Upper lobe of left lung (tissue), 6 donors: ENCODE measurements around the gene B3GNT8. TPM values are rescaled to one million over a fixed set of nuclear protein-coding genes. Genes with fewer than 3 reads are reported as not detected.

Experiments used
- ATAC-seq, 2 donors: fragments of 200-7000 bp; cut with Tn5 transposase; one replicate each; pipeline ENCODE4 v1.9.1; 2022; ENCODE audit warnings: mild to moderate bottlenecking in 2 of 2, moderate library complexity in 2 of 2; ENCODE audit not compliant: low FRiP score in 2 of 2
- DNase-seq, 2 donors: peaks; one replicate each; pipeline ENCODE4 v3.0.0-alpha.2; 2019 to 2020
- H3K27ac ChIP-seq, 4 donors: fragments of 200-600 bp; sonication (generic); one replicate each; pipeline ENCODE4 v1.5.1; 2016 to 2019
- H3K27me3 ChIP-seq, 4 donors: fragments of 200-600 bp; sonication (generic); one replicate each; pipeline ENCODE4 v1.5.1; 2017 to 2019
- H3K36me3 ChIP-seq, 4 donors: fragments of 200-600 bp; sonication (generic); one replicate each; pipeline ENCODE4 v1.5.1; 2016 to 2019
- H3K4me1 ChIP-seq, 4 donors: fragments of 200-600 bp; sonication (generic); one replicate each; pipeline ENCODE4 v1.5.1; 2018 to 2019
- H3K4me3 ChIP-seq, 4 donors: fragments of 200-600 bp; sonication (generic); one replicate each; pipeline ENCODE4 v1.5.1; 2017 to 2019; ENCODE audit warnings: mild to moderate bottlenecking in 2 of 4, moderate library complexity in 1 of 4
- H3K9me3 ChIP-seq, 4 donors: fragments of 200-600 bp; sonication (generic); one replicate each; pipeline ENCODE4 v1.5.1; 2018 to 2019
- EP300 ChIP-seq, 4 donors: sonication (generic); formaldehyde crosslinking; IDR thresholded peaks; one replicate each; pipeline ENCODE4 v1.5.1; 2017; ENCODE audit warnings: antibody characterized with exemption in 4 of 4, control low read depth in 2 of 4
- POLR2A ChIP-seq, 4 donors: fragments of 450-650 bp; IDR thresholded peaks; one replicate each; pipeline ENCODE4 v1.5.1; 2016 to 2017; ENCODE audit warnings: antibody characterized with exemption in 4 of 4, mild to moderate bottlenecking in 2 of 4
- POLR2AphosphoS5 ChIP-seq, 2 donors: sonication (generic); formaldehyde crosslinking; IDR thresholded peaks; one replicate each; pipeline ENCODE4 v1.5.1; 2017; ENCODE audit warnings: antibody characterized with exemption in 2 of 2
- WGBS, 2 donors: methylation state at CpG; one replicate each; pipeline ENCODE4 v1.1.5; 2017 to 2018; 5-methylcytosine and 5-hydroxymethylcytosine counted together
- total RNA-seq, 6 donors: library from RNA; depleted of rRNA in 4 of 6; stranded (reverse); fragments of >200 nt in 4 of 6; gene quantifications; one replicate each; pipeline versions ENCODE4 v1.1.0 to v1.2.1, GENCODE V29; 2016 to 2021
- TF ChIP-seq, protein P1 (sequence below), 6 experiments: fragments of 450-650 bp in 4 of 6; fragments of 200-600 bp in 2 of 6; sonication (generic) in 2 of 6; IDR thresholded peaks; one replicate each; pipeline ENCODE4 v1.5.1; 2016 to 2019; ENCODE audit warnings: antibody characterized with exemption in 6 of 6
- donor health status: DM: no; HTN: no; CAD: no; lungs with moderate emphysema.
- donor health status: DM: no; HTN: yes; CAD: no; lungs with severe emphysema.

B3GNT8 gene
- total RNA-seq, 6 donors from 2014 or later = 10.0 to 39.1 (median 23.4) TPM

- Histone ChIP-seq H3K36me3 (no peaks in the 10 kb centered on the region), H3K4me1 (peaks cover 5 to 12% (median 11%) of the 10 kb centered on the region in 4 donors), H3K27me3 (no peaks in the 10 kb centered on the region), H3K9me3 (no peaks in the 10 kb centered on the region), H3K4me3 (peak overlapping the region in 2 of 4 donors; percentile 21 to 34), H3K27ac (peak overlapping the region in 1 of 4 donors; percentile 30)
- ATAC-seq (peak; percentile 92 to 96), DNase-seq (peak; percentile 75 to 86)
- 4 to 13% methylated on average over 15 to 22 of the region's 22 CpGs for WGBS, 2 donors
- no peak for TF ChIP-seq EP300 (IDR thresholded peaks at IDR 0.05)
- TF ChIP-seq, protein P1, sequence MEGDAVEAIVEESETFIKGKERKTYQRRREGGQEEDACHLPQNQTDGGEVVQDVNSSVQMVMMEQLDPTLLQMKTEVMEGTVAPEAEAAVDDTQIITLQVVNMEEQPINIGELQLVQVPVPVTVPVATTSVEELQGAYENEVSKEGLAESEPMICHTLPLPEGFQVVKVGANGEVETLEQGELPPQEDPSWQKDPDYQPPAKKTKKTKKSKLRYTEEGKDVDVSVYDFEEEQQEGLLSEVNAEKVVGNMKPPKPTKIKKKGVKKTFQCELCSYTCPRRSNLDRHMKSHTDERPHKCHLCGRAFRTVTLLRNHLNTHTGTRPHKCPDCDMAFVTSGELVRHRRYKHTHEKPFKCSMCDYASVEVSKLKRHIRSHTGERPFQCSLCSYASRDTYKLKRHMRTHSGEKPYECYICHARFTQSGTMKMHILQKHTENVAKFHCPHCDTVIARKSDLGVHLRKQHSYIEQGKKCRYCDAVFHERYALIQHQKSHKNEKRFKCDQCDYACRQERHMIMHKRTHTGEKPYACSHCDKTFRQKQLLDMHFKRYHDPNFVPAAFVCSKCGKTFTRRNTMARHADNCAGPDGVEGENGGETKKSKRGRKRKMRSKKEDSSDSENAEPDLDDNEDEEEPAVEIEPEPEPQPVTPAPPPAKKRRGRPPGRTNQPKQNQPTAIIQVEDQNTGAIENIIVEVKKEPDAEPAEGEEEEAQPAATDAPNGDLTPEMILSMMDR (IDR thresholded peaks at IDR 0.05) = peak; percentile 95 to 96 (median 95)
- no peak for TF ChIP-seq POLR2AphosphoS5 (IDR thresholded peaks at IDR 0.05)
- no peak for TF ChIP-seq POLR2A (IDR thresholded peaks at IDR 0.05)
Observed at GRCh38 chr19:41449079-41449864, 22.1 kb upstream of the B3GNT8 start.

- H3K27me3 ChIP-seq = no peaks in the 10 kb centered on the region
- no peaks in the 10 kb centered on the region for H3K36me3 ChIP-seq
- peaks cover 5 to 12% (median 11%) of the 10 kb centered on the region in 4 donors for H3K4me1 ChIP-seq
- peak overlapping the region in 3 of 4 donors; percentile 29 to 43 (median 39) for H3K4me3 ChIP-seq
- no peaks in the 10 kb centered on the region for H3K9me3 ChIP-seq
- WGBS, 2 donors = 36 to 54% methylated on average over 12 of the region's 12 CpGs
- ATAC-seq (no peak), DNase-seq (no peak)
- H3K27ac ChIP-seq = peak overlapping the region; percentile 38 to 71 (median 50)
- TF ChIP-seq POLR2AphosphoS5 (IDR thresholded peaks at IDR 0.05) = no peak
- TF ChIP-seq POLR2A (IDR thresholded peaks at IDR 0.05) = no peak
- no peak for TF ChIP-seq EP300 (IDR thresholded peaks at IDR 0.05)
- TF ChIP-seq, protein P1 (IDR thresholded peaks at IDR 0.05) = no peak
Observed at GRCh38 chr19:41447732-41448332, 20.7 kb upstream of the B3GNT8 start.

GRCh38 chr19:41445575-41445974, 18.4 kb upstream of the B3GNT8 start:
- H3K27ac ChIP-seq = no peak overlapping the region
- H3K4me1 ChIP-seq = peaks cover 5 to 18% (median 11%) of the 10 kb centered on the region in 4 donors
- no peak for ATAC-seq
- no peak overlapping the region for H3K4me3 ChIP-seq
- H3K27me3 ChIP-seq = no peaks in the 10 kb centered on the region
- TF ChIP-seq, protein P1 (IDR thresholded peaks at IDR 0.05) = no peak
- no peak for TF ChIP-seq EP300 (IDR thresholded peaks at IDR 0.05)
- TF ChIP-seq POLR2A (IDR thresholded peaks at IDR 0.05) = no peak
- no peak for TF ChIP-seq POLR2AphosphoS5 (IDR thresholded peaks at IDR 0.05)
- no peaks in the 10 kb centered on the region for H3K9me3 ChIP-seq
- 63 to 72% methylated on average over 5 of the region's 5 CpGs for WGBS, 2 donors
- no peak for DNase-seq
- no peaks in the 10 kb centered on the region for H3K36me3 ChIP-seq

DNA sequence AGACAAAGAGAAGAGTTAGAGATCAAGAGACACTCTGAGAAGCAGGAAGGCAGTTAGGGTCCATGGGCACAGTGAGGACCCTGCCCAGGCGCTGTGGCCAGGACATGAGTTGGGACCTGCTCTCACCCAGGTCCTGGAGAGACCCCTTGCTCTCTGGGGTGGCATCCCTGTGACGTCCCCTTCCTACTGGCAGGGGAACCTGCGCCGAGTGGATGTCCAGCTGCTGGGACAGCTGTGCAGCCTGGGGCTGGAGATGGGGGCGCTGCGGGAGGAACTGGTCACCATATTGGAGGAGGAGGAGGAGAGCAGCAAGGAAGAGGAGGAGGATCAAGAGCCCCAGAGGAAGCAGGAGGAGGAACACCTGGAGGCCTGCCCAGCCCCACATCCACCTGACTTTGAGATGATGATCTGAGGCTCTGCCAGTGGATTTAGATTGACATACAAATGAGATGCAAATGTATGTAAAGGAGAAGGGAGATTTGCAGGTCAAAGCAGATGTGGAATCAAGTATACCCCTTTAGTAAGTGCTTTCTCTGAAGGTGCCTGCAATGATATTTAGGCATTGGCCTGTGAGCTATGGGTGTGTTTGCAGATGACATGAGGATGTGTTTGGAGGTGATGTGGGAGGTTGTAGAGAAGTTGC, 16.8 kb upstream of the B3GNT8 start:
- peaks cover 8 to 18% (median 11%) of the 10 kb centered on the region in 4 donors for H3K4me1 ChIP-seq
- ATAC-seq (no peak), DNase-seq (no peak)
- no peak overlapping the region for H3K4me3 ChIP-seq
- no peaks in the 10 kb centered on the region for H3K9me3 ChIP-seq
- no peaks in the 10 kb centered on the region for H3K36me3 ChIP-seq
- TF ChIP-seq EP300 (IDR thresholded peaks at IDR 0.05) (no peak), POLR2A (IDR thresholded peaks at IDR 0.05) (no peak), POLR2AphosphoS5 (IDR thresholded peaks at IDR 0.05) (no peak)
- TF ChIP-seq, protein P1 (IDR thresholded peaks at IDR 0.05) = no peak
- no peaks in the 10 kb centered on the region for H3K27me3 ChIP-seq
- 72 to 77% methylated on average over 6 of the region's 6 CpGs for WGBS, 2 donors
- no peak overlapping the region for H3K27ac ChIP-seq
